HG03442 (cell line): ENCODE results near the gene PDE8A.

ENCODE experiments used
- ATAC-seq: cut with Tn5 transposase; IDR thresholded peaks from one replicate; pipeline ENCODE4 v1.9.1; 2021; ENCODE audit warnings: mild to moderate bottlenecking, moderate library complexity; ENCODE audit not compliant: unreplicated experiment

PDE8A gene

GRCh38 chr15:85071061-85071460, 89.4 kb downstream of the PDE8A start:
- no peak for ATAC-seq

- ATAC-seq, result no peak
Measured at GRCh38 chr15:85071504-85071903, 89.8 kb downstream of the PDE8A start.

- ATAC-seq, result no peak
Measured at GRCh38 chr15:85072917-85073316, 91.3 kb downstream of the PDE8A start.

GRCh38 chr15:85073556-85074194, 92.0 kb downstream of the PDE8A start:
- ATAC-seq, result peak; percentile 69

- no peak for ATAC-seq
Measured at GRCh38 chr15:85086855-85087254, 105.2 kb downstream of the PDE8A start.

- ATAC-seq, result no peak
Measured at GRCh38 chr15:85088300-85088699, 106.6 kb downstream of the PDE8A start.

- ATAC-seq, result no peak
Measured at GRCh38 chr15:85089929-85090597, 108.4 kb downstream of the PDE8A start.

- ATAC-seq, result no peak
Measured at GRCh38 chr15:85091990-85092389, 110.3 kb downstream of the PDE8A start.

GRCh38 chr15:85094685-85095084, 113.0 kb downstream of the PDE8A start:
- ATAC-seq, result no peak

GRCh38 chr15:85095566-85095965, 113.9 kb downstream of the PDE8A start:
- ATAC-seq, result no peak

GRCh38 chr15:85097250-85097649, 115.6 kb downstream of the PDE8A start:
- no peak for ATAC-seq

GRCh38 chr15:85097725-85098124, 116.1 kb downstream of the PDE8A start:
- no peak for ATAC-seq

- no peak for ATAC-seq
Measured at GRCh38 chr15:85099195-85099803, 117.6 kb downstream of the PDE8A start.

- no peak for ATAC-seq
Measured at GRCh38 chr15:85100186-85100937, 118.7 kb downstream of the PDE8A start.

GRCh38 chr15:85104584-85104983, 122.9 kb downstream of the PDE8A start:
- no peak for ATAC-seq

GRCh38 chr15:85108136-85108535, 126.5 kb downstream of the PDE8A start:
- no peak for ATAC-seq

- no peak for ATAC-seq
Measured at GRCh38 chr15:85109333-85109732, 127.7 kb downstream of the PDE8A start.

- ATAC-seq, result no peak
Measured at GRCh38 chr15:85112997-85113396, 131.3 kb downstream of the PDE8A start.

- no peak for ATAC-seq
Measured at GRCh38 chr15:85114886-85115285, 133.2 kb downstream of the PDE8A start.

GRCh38 chr15:85116066-85116465, 134.4 kb downstream of the PDE8A start:
- no peak for ATAC-seq

GRCh38 chr15:85116494-85116893, 134.8 kb downstream of the PDE8A start:
- ATAC-seq, result no peak
